Measurements from ENCODE around the gene CD40.

CD40 gene

DNA sequence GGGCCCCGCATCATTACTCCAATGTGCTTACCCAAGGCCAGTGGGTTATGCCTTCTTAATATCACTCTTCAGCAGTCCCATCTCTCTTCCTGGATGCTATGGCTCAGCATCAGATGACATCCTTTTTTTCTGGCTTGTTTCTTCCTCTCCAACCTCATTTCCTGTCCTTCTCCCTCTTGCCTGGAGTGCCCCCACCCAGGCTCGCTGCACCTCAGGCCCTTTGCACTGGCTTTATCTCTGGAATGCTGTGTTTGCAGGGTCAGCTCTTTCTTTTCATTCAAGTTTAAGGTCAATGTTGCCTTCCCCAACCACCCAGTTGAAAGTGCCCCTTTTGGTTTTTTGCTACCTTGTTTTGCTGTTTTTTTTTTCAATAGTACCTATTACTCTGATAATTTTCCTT, 36.7 kb downstream of the CD40 start:
- H3K27me3 ChIP-seq (replicated peaks; ENCODE audit: control insufficient read depth, insufficient read depth, low read length) = no peaks in the 10 kb centered on the region; the same call in none of the 2 replicates

DNA sequence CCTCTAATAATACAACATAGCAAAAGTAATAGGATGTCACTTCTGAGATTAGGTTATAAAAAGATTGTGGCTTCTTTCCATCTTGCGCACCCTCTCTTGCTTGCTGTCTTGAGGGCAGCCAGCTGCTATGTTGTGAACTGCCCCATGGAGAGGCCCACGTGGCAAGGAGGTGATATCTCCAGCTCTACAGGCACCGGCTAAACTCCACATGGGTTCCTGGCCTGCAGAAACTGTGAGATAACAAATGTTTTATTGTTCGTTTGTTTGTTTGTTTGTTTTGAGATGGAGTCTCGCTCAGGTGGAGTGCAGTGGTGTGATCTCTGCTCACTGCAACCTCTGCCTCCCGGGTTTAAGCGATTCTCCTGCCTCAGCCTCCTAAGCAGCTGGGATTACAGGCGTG, 38.0 kb downstream of the CD40 start:
- Histone ChIP-seq H3K4me3 (replicated peaks; ENCODE audit: low read depth, low read length) (no peak overlapping the region), H3K27me3 (replicated peaks; ENCODE audit: control insufficient read depth, insufficient read depth, low read length) (peaks cover 3% of the 10 kb centered on the region)
- TF ChIP-seq, protein P1, sequence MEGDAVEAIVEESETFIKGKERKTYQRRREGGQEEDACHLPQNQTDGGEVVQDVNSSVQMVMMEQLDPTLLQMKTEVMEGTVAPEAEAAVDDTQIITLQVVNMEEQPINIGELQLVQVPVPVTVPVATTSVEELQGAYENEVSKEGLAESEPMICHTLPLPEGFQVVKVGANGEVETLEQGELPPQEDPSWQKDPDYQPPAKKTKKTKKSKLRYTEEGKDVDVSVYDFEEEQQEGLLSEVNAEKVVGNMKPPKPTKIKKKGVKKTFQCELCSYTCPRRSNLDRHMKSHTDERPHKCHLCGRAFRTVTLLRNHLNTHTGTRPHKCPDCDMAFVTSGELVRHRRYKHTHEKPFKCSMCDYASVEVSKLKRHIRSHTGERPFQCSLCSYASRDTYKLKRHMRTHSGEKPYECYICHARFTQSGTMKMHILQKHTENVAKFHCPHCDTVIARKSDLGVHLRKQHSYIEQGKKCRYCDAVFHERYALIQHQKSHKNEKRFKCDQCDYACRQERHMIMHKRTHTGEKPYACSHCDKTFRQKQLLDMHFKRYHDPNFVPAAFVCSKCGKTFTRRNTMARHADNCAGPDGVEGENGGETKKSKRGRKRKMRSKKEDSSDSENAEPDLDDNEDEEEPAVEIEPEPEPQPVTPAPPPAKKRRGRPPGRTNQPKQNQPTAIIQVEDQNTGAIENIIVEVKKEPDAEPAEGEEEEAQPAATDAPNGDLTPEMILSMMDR (IDR thresholded peaks at IDR 0.05; ENCODE audit: insufficient read depth, low read length, poor library complexity, severe bottlenecking) = no peak

More for the DNA sequence above, 36.7 kb downstream of the CD40 start:
- no peaks in the 10 kb centered on the region for H3K36me3 ChIP-seq (ENCODE audit: control insufficient read depth, insufficient read depth, low read length)
- TF ChIP-seq, protein P1 (IDR thresholded peaks at IDR 0.05; ENCODE audit: insufficient read depth, low read length, poor library complexity, severe bottlenecking) = no peak
- no peak overlapping the region for H3K4me3 ChIP-seq (replicated peaks; ENCODE audit: low read depth, low read length)
- DNase-seq (ENCODE audit: extremely low read depth, insufficient read length) = no peak

DNA sequence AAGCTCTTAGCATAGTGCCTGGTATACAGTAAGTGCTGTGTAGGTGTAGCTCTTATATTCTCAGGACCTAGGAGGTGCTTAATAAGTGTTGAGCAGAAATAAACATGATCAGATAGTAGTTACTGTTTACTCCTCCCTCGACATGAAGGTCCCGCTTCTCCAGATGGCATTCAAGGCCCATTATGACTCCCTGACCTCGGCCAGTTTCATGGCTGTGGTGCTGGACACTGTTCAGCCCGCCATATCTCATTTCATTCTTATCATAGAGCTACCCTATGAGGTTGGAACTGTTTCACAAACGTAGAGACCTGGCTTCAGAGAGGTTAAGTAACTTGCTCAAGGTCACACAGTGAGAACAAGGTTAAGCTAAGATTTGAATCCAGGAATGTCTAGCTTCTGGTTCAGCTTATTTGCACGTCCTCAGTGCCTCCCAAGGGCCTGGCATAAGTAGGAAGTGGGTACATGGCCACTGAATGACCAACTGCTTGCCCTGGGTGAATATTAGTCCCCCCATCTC, 39.0 kb downstream of the CD40 start:
- Histone ChIP-seq H3K4me3 (replicated peaks; ENCODE audit: low read depth, low read length) (no peak overlapping the region), H3K36me3 (ENCODE audit: control insufficient read depth, insufficient read depth, low read length) (no peaks in the 10 kb centered on the region), H3K27me3 (replicated peaks; ENCODE audit: control insufficient read depth, insufficient read depth, low read length) (peaks cover 3% of the 10 kb centered on the region)
- TF ChIP-seq, protein P1 (IDR thresholded peaks at IDR 0.05; ENCODE audit: insufficient read depth, low read length, poor library complexity, severe bottlenecking) = no peak
- DNase-seq (ENCODE audit: extremely low read depth, insufficient read length) = no peak

More for the DNA sequence above, 38.0 kb downstream of the CD40 start:
- no peaks in the 10 kb centered on the region for H3K36me3 ChIP-seq (ENCODE audit: control insufficient read depth, insufficient read depth, low read length)
- no peak for DNase-seq (ENCODE audit: extremely low read depth, insufficient read length)

DNA sequence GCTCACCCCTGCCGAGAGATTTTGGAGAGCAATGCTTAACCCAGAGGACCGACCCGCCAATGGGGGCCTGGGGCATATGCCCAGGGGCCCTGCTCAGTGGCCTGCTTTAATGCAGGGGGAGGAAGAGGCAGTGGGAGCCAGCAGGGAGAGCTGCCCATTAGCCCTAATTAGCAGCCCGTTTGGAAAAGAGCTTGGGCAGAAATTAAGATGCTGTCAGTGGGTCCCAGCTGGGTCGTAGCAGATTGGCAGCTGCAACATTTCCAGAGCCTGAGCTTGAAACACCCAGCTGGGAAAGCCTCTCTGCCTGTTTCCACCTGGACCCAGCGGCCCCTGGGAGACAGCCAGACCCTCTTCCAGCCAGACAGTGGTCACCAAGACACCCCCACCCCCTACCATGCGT, 39.5 kb downstream of the CD40 start:
- no peak for DNase-seq (ENCODE audit: extremely low read depth, insufficient read length)
- TF ChIP-seq, protein P1 (IDR thresholded peaks at IDR 0.05; ENCODE audit: insufficient read depth, low read length, poor library complexity, severe bottlenecking) = no peak
- no peaks in the 10 kb centered on the region for H3K36me3 ChIP-seq (ENCODE audit: control insufficient read depth, insufficient read depth, low read length)
- H3K4me3 ChIP-seq (replicated peaks; ENCODE audit: low read depth, low read length) = no peak overlapping the region
- H3K27me3 ChIP-seq (replicated peaks; ENCODE audit: control insufficient read depth, insufficient read depth, low read length) = peaks cover 3% of the 10 kb centered on the region

DNA sequence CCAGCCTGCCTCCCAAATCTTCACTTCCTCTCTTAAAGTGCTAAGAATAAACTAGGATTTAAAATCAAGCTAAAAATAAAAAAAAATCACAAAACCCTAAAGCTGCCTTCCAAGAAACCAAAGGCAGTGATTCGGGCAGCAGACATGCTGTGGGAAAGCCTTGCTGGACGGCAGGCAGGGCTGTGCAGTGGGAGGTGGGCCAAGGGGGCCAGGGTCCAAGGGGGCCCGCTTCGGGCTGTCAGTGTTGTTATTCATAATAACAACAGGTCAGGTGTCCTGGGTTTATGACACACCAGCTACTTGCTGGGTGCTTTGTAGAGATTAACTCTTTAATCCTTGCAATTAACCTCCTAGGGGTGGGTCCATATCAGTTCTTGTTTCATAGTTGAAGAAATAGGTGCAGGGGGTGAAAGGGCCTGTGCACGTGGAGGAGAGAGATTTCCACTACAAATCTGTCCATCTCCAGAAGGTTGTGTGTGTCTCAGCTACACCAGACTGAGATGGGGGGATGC, 40.4 kb downstream of the CD40 start:
- H3K27me3 ChIP-seq (replicated peaks; ENCODE audit: control insufficient read depth, insufficient read depth, low read length) = peaks cover 3% of the 10 kb centered on the region

More for the DNA sequence above, 40.4 kb downstream of the CD40 start:
- DNase-seq (ENCODE audit: extremely low read depth, insufficient read length) = no peak
- Histone ChIP-seq H3K4me3 (replicated peaks; ENCODE audit: low read depth, low read length) (no peak overlapping the region), H3K36me3 (ENCODE audit: control insufficient read depth, insufficient read depth, low read length) (no peaks in the 10 kb centered on the region)
- TF ChIP-seq, protein P1 (IDR thresholded peaks at IDR 0.05; ENCODE audit: insufficient read depth, low read length, poor library complexity, severe bottlenecking) = no peak
